D721Med (cell line): ENCODE data around the gene ZNF441.
A peak's percentile ranks its signal among the peaks of the same experiment; 100 is the strongest.

ENCODE experiments used
- DNase-seq: peaks from one replicate; pipeline ENCODE4 v3.0.0; 2011; ENCODE audit warnings: low spot score; ENCODE audit not compliant: insufficient read length
- FAIRE-seq: peaks from 2 replicates; lab custom pipeline; 2011; peaks lifted over from hg19 to GRCh38; lab: Jason Lieb, UNC
- CTCF ChIP-seq: IDR thresholded peaks from 2 replicates; pipeline ENCODE4 v1.5.1; 2012; ENCODE audit warnings: mild to moderate bottlenecking, control low read depth; ENCODE audit not compliant: insufficient read depth; ENCODE audit errors: missing control alignments

The ZNF441 gene

GRCh38 chr19:11766597-11767591 lies at the start of gene ZNF441:
TSS of gene ZNF441 (plus strand) at chr19:11767000. CDS start at chr19:11767194, 194 bp downstream.
- DNase-seq = peak; percentile 56
- no peak for FAIRE-seq
- no peak for TF ChIP-seq CTCF

GRCh38 chr19:11721681-11722080 lies 45.1 kb upstream of the ZNF441 start:
- no peak for DNase-seq
- no peak for TF ChIP-seq CTCF
- no peak for FAIRE-seq

GRCh38 chr19:11722414-11722813 lies 44.4 kb upstream of the ZNF441 start:
- no peak for TF ChIP-seq CTCF
- DNase-seq (no peak), FAIRE-seq (no peak)

- FAIRE-seq = no peak
- TF ChIP-seq CTCF = no peak
Observed at GRCh38 chr19:11729586-11729985, 37.2 kb upstream of the ZNF441 start.

GRCh38 chr19:11735375-11735774 lies 31.4 kb upstream of the ZNF441 start:
- no peak for DNase-seq
- TF ChIP-seq CTCF = no peak
- no peak for FAIRE-seq

More at GRCh38 chr19:11729586-11729985, 37.2 kb upstream of the ZNF441 start:
- no peak for DNase-seq

- TF ChIP-seq CTCF = no peak
- DNase-seq (no peak), FAIRE-seq (no peak)
Observed at GRCh38 chr19:11736696-11737095, 30.1 kb upstream of the ZNF441 start.
